WTC11 (cell line): Measurements from ENCODE around the gene ALK. TPM values are rescaled to one million over a fixed set of nuclear protein-coding genes. Genes with fewer than 3 reads are reported as not detected.

Experiments
- ATAC-seq: fragments of 200-7000 bp; cut with Tn5 transposase; 2 replicates; pipeline ENCODE4 v1.10.0; 2021; ENCODE audit warnings: mild to moderate bottlenecking, moderate library complexity
- CTCF ChIA-PET: fragments of 300-600 bp; sonication (Branson Sonifier 250); formaldehyde crosslinking; loops from one replicate; lab custom pipeline; 2021; ENCODE audit warnings: antibody characterized with exemption; lab: Charles Lee
- POLR2A ChIA-PET: fragments of 350-600 bp; sonication (Branson Sonifier 250); formaldehyde crosslinking; loops from one replicate; lab custom pipeline; 2021; ENCODE audit warnings: antibody characterized with exemption; lab: Charles Lee
- DNase-seq: peaks from one replicate; pipeline ENCODE4 v3.0.0; 2021; ENCODE audit warnings: low spot score
- H3K27ac Mint-ChIP-seq: 2 replicates; pipeline ENCODE4 v1.8.0; 2021; ENCODE audit warnings: mixed read lengths
- H3K27me3 Mint-ChIP-seq: 2 replicates; pipeline ENCODE4 v1.8.0; 2021; ENCODE audit warnings: low read depth, mild to moderate bottlenecking, moderate library complexity, mixed read lengths
- H3K36me3 Mint-ChIP-seq: 2 replicates; pipeline ENCODE4 v1.8.0; 2021; ENCODE audit warnings: mixed read lengths
- H3K4me1 Mint-ChIP-seq: 2 replicates; pipeline ENCODE4 v1.8.0; 2022; ENCODE audit warnings: mixed read lengths
- H3K4me3 Mint-ChIP-seq: 2 replicates; pipeline ENCODE4 v1.8.0; 2021; ENCODE audit warnings: mild to moderate bottlenecking, moderate library complexity, mixed read lengths
- H3K9me3 Mint-ChIP-seq: 2 replicates; pipeline ENCODE4 v1.8.0; 2021; ENCODE audit warnings: mixed read lengths
- CREM ChIP-seq: sonication (generic); formaldehyde crosslinking; IDR thresholded peaks from 2 replicates; pipeline ENCODE4 v1.8.1; 2022; ENCODE audit warnings: mild to moderate bottlenecking, missing genetic modification reagents, moderate library complexity
- ESRRA ChIP-seq: sonication (generic); formaldehyde crosslinking; IDR thresholded peaks from 2 replicates; pipeline ENCODE4 v1.8.1; 2022; ENCODE audit warnings: mild to moderate bottlenecking, missing genetic modification reagents, borderline replicate concordance
- HMGA2 ChIP-seq: fragments of 250-450 bp; sonication (Bioruptor Pico); IDR thresholded peaks from 2 replicates; pipeline ENCODE4 v1.4.0; 2021; ENCODE audit warnings: mild to moderate bottlenecking, moderate library complexity
- KAT7 ChIP-seq: sonication (generic); formaldehyde crosslinking; IDR thresholded peaks from 2 replicates; pipeline ENCODE4 v1.8.1; 2023; ENCODE audit warnings: missing genetic modification reagents, mild to moderate bottlenecking, borderline replicate concordance
- MYBL2 ChIP-seq: sonication (generic); formaldehyde crosslinking; IDR thresholded peaks from 2 replicates; pipeline ENCODE4 v1.8.1; 2023; ENCODE audit warnings: mild to moderate bottlenecking, moderate library complexity, missing genetic modification reagents
- NFATC4 ChIP-seq: fragments of 250-450 bp; sonication (Bioruptor Pico); IDR thresholded peaks from 2 replicates; pipeline ENCODE4 v1.9.0; 2021; ENCODE audit warnings: mild to moderate bottlenecking
- RORB ChIP-seq: fragments of 250-450 bp; sonication (Bioruptor Pico); IDR thresholded peaks from 2 replicates; pipeline ENCODE4 v1.9.0; 2021; ENCODE audit warnings: mild to moderate bottlenecking
- SMAD4 ChIP-seq: sonication (generic); formaldehyde crosslinking; IDR thresholded peaks from 2 replicates; pipeline ENCODE4 v1.8.0; 2022; ENCODE audit warnings: mild to moderate bottlenecking, missing genetic modification reagents
- ZNF121 ChIP-seq: sonication (generic); formaldehyde crosslinking; IDR thresholded peaks from 2 replicates; pipeline ENCODE4 v1.8.0; 2023; ENCODE audit warnings: missing genetic modification reagents
- ZNF138 ChIP-seq: sonication (generic); formaldehyde crosslinking; conservative IDR thresholded peaks from 2 replicates; pipeline ENCODE4 v1.8.1; 2022; ENCODE audit warnings: mild to moderate bottlenecking, moderate library complexity, missing genetic modification reagents
- total RNA-seq: library from RNA; stranded (reverse); gene quantifications from 3 replicates; pipeline ENCODE4 v1.2.3, GENCODE V29; 2021
- TF ChIP-seq, protein P1 (sequence below): fragments of 250-450 bp; sonication (Bioruptor Pico); IDR thresholded peaks from 2 replicates; pipeline ENCODE4 v1.8.0; 2021; ENCODE audit warnings: mild to moderate bottlenecking
- TF ChIP-seq, protein P2 (sequence below): sonication (generic); formaldehyde crosslinking; IDR thresholded peaks from 2 replicates; pipeline ENCODE4 v1.8.0; 2022; ENCODE audit warnings: mild to moderate bottlenecking, missing genetic modification reagents
- TF ChIP-seq, protein P3 (sequence below): fragments of 250-450 bp; sonication (Bioruptor Pico); IDR thresholded peaks from 2 replicates; pipeline ENCODE4 v1.9.0; 2021; ENCODE audit warnings: mild to moderate bottlenecking
- TF ChIP-seq, protein P4 (sequence below): fragments of 200-600 bp; IDR thresholded peaks from 2 replicates; pipeline ENCODE4 v1.8.0; 2022; ENCODE audit warnings: antibody characterized with exemption
- TF ChIP-seq, protein P5 (sequence below): sonication (generic); formaldehyde crosslinking; IDR thresholded peaks from 2 replicates; pipeline ENCODE4 v1.8.0; 2022; ENCODE audit warnings: mild to moderate bottlenecking, missing genetic modification reagents
- TF ChIP-seq, protein P6 (sequence below): sonication (generic); formaldehyde crosslinking; IDR thresholded peaks from 2 replicates; pipeline ENCODE4 v1.8.1; 2023; ENCODE audit warnings: mild to moderate bottlenecking, missing genetic modification reagents
- TF ChIP-seq, protein P7 (sequence below): fragments of 250-450 bp; sonication (Bioruptor Pico); IDR thresholded peaks from 2 replicates; pipeline ENCODE4 v2.1.2; 2022; ENCODE audit warnings: mild to moderate bottlenecking, moderate library complexity
- TF ChIP-seq, protein P8 (sequence below): sonication (generic); formaldehyde crosslinking; IDR thresholded peaks from 2 replicates; pipeline ENCODE4 v1.8.1; 2023; ENCODE audit warnings: mild to moderate bottlenecking, missing genetic modification reagents, moderate library complexity

The ALK gene
- total RNA-seq, 1 experiment from 2014 or later, result not detected

DNA sequence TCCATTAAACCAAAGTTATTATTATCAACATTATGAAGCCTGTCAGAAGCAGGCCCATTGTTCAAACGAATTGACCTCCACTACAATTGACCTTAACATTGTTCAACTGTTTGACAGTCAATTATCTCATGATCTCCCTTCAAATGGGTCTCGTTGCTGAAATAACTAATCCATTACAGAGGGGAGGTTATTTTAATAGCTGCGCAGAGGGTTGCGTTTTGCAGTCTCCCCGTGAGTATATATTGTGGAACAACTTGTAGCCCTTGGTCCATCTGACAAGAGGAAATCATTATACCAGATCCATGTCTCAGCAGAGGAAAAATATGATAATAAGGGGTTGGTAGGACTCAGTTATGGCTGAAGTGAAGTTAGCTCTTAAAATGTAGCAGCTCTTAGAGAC is 159.1 kb downstream of the ALK start:
- H3K4me3 Mint-ChIP-seq, result no peak overlapping the region
- no peaks in the 10 kb centered on the region for H3K36me3 Mint-ChIP-seq
- no peak overlapping the region for H3K27ac Mint-ChIP-seq
- DNase-seq (no peak), ATAC-seq (no peak)
- TF ChIP-seq, protein P1, sequence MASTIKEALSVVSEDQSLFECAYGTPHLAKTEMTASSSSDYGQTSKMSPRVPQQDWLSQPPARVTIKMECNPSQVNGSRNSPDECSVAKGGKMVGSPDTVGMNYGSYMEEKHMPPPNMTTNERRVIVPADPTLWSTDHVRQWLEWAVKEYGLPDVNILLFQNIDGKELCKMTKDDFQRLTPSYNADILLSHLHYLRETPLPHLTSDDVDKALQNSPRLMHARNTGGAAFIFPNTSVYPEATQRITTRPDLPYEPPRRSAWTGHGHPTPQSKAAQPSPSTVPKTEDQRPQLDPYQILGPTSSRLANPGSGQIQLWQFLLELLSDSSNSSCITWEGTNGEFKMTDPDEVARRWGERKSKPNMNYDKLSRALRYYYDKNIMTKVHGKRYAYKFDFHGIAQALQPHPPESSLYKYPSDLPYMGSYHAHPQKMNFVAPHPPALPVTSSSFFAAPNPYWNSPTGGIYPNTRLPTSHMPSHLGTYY (CRISPR knock-in tag), result no peak
- TF ChIP-seq ZNF121 (CRISPR knock-in tag) (no peak), ZNF138 (CRISPR knock-in tag) (no peak), CREM (CRISPR knock-in tag) (no peak), ESRRA (CRISPR knock-in tag) (no peak), HMGA2 (CRISPR knock-in tag) (no peak)
- TF ChIP-seq, protein P2, sequence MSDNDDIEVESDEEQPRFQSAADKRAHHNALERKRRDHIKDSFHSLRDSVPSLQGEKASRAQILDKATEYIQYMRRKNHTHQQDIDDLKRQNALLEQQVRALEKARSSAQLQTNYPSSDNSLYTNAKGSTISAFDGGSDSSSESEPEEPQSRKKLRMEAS (CRISPR knock-in tag), result no peak
- TF ChIP-seq, protein P3, sequence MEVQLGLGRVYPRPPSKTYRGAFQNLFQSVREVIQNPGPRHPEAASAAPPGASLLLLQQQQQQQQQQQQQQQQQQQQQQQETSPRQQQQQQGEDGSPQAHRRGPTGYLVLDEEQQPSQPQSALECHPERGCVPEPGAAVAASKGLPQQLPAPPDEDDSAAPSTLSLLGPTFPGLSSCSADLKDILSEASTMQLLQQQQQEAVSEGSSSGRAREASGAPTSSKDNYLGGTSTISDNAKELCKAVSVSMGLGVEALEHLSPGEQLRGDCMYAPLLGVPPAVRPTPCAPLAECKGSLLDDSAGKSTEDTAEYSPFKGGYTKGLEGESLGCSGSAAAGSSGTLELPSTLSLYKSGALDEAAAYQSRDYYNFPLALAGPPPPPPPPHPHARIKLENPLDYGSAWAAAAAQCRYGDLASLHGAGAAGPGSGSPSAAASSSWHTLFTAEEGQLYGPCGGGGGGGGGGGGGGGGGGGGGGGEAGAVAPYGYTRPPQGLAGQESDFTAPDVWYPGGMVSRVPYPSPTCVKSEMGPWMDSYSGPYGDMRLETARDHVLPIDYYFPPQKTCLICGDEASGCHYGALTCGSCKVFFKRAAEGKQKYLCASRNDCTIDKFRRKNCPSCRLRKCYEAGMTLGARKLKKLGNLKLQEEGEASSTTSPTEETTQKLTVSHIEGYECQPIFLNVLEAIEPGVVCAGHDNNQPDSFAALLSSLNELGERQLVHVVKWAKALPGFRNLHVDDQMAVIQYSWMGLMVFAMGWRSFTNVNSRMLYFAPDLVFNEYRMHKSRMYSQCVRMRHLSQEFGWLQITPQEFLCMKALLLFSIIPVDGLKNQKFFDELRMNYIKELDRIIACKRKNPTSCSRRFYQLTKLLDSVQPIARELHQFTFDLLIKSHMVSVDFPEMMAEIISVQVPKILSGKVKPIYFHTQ (CRISPR knock-in tag), result no peak
- ChIA-PET CTCF (no interaction called here), POLR2A (no interaction called here)
- no peaks in the 10 kb centered on the region for H3K4me1 Mint-ChIP-seq
- no peaks in the 10 kb centered on the region for H3K9me3 Mint-ChIP-seq
- H3K27me3 Mint-ChIP-seq, result no peaks in the 10 kb centered on the region

DNA sequence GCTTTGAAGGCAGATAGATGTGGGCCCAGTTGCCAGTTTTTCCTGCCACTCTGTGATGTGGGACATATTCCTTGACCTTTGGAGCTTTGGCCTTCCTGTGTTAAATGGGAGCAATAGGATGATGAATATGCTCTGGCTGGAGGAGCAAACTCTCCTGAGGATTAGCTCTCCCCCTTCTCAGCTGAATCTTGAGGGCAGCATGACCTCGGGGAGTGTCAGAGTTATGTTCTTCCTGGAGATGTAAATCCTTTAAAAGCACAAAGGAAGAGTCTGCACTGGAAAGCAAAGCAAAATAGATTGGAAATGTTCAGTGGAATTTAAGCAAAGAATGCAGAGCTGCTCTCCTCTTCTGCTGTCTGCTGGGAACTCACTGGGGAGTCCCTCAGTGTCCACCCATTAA is 160.1 kb downstream of the ALK start:
- CTCF ChIA-PET, result no interaction called here
- no peak for DNase-seq
- ATAC-seq, result no peak
- no peaks in the 10 kb centered on the region for H3K27me3 Mint-ChIP-seq
- POLR2A ChIA-PET, result interaction anchor here (0.5 kb wide), 1 partner anchor 367 kb away, joined by 3 read pairs; no protein-coding TSS in a partner anchor
- H3K4me3 Mint-ChIP-seq, result no peak overlapping the region
- H3K9me3 Mint-ChIP-seq, result no peaks in the 10 kb centered on the region
- H3K4me1 Mint-ChIP-seq, result no peaks in the 10 kb centered on the region
- H3K36me3 Mint-ChIP-seq, result no peaks in the 10 kb centered on the region
- no peak overlapping the region for H3K27ac Mint-ChIP-seq
- TF ChIP-seq, protein P4, sequence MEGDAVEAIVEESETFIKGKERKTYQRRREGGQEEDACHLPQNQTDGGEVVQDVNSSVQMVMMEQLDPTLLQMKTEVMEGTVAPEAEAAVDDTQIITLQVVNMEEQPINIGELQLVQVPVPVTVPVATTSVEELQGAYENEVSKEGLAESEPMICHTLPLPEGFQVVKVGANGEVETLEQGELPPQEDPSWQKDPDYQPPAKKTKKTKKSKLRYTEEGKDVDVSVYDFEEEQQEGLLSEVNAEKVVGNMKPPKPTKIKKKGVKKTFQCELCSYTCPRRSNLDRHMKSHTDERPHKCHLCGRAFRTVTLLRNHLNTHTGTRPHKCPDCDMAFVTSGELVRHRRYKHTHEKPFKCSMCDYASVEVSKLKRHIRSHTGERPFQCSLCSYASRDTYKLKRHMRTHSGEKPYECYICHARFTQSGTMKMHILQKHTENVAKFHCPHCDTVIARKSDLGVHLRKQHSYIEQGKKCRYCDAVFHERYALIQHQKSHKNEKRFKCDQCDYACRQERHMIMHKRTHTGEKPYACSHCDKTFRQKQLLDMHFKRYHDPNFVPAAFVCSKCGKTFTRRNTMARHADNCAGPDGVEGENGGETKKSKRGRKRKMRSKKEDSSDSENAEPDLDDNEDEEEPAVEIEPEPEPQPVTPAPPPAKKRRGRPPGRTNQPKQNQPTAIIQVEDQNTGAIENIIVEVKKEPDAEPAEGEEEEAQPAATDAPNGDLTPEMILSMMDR, result no peak
- TF ChIP-seq MYBL2, result no peak
- no peak for TF ChIP-seq KAT7
- TF ChIP-seq, protein P5, sequence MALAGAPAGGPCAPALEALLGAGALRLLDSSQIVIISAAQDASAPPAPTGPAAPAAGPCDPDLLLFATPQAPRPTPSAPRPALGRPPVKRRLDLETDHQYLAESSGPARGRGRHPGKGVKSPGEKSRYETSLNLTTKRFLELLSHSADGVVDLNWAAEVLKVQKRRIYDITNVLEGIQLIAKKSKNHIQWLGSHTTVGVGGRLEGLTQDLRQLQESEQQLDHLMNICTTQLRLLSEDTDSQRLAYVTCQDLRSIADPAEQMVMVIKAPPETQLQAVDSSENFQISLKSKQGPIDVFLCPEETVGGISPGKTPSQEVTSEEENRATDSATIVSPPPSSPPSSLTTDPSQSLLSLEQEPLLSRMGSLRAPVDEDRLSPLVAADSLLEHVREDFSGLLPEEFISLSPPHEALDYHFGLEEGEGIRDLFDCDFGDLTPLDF (CRISPR knock-in tag), result no peak
- TF ChIP-seq RORB (CRISPR knock-in tag), result no peak
- TF ChIP-seq CREM (CRISPR knock-in tag), result no peak
- TF ChIP-seq SMAD4 (CRISPR knock-in tag), result no peak
- TF ChIP-seq, protein P6, sequence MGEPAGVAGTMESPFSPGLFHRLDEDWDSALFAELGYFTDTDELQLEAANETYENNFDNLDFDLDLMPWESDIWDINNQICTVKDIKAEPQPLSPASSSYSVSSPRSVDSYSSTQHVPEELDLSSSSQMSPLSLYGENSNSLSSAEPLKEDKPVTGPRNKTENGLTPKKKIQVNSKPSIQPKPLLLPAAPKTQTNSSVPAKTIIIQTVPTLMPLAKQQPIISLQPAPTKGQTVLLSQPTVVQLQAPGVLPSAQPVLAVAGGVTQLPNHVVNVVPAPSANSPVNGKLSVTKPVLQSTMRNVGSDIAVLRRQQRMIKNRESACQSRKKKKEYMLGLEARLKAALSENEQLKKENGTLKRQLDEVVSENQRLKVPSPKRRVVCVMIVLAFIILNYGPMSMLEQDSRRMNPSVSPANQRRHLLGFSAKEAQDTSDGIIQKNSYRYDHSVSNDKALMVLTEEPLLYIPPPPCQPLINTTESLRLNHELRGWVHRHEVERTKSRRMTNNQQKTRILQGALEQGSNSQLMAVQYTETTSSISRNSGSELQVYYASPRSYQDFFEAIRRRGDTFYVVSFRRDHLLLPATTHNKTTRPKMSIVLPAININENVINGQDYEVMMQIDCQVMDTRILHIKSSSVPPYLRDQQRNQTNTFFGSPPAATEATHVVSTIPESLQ (CRISPR knock-in tag), result no peak
- no peak for TF ChIP-seq NFATC4 (CRISPR knock-in tag)
- TF ChIP-seq, protein P7, sequence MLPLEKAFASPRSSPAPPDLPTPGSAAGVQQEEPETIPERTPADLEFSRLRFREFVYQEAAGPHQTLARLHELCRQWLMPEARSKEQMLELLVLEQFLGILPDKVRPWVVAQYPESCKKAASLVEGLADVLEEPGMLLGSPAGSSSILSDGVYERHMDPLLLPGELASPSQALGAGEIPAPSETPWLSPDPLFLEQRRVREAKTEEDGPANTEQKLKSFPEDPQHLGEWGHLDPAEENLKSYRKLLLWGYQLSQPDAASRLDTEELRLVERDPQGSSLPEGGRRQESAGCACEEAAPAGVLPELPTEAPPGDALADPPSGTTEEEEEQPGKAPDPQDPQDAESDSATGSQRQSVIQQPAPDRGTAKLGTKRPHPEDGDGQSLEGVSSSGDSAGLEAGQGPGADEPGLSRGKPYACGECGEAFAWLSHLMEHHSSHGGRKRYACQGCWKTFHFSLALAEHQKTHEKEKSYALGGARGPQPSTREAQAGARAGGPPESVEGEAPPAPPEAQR (CRISPR knock-in tag), result no peak
- TF ChIP-seq, protein P8, sequence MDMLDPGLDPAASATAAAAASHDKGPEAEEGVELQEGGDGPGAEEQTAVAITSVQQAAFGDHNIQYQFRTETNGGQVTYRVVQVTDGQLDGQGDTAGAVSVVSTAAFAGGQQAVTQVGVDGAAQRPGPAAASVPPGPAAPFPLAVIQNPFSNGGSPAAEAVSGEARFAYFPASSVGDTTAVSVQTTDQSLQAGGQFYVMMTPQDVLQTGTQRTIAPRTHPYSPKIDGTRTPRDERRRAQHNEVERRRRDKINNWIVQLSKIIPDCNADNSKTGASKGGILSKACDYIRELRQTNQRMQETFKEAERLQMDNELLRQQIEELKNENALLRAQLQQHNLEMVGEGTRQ (CRISPR knock-in tag), result no peak
- TF ChIP-seq, protein P3 (CRISPR knock-in tag), result no peak
